HCT116 (cell line): ENCODE measurements around the gene SPATA22. TPM values are rescaled to one million over a fixed set of nuclear protein-coding genes. Genes with fewer than 3 reads are reported as not detected.

Source experiments
- ATAC-seq: fragments of 200-7000 bp; cut with Tn5 transposase; 2 replicates; pipeline ENCODE4 v1.9.1; 2020; ENCODE audit warnings: mild to moderate bottlenecking, moderate library complexity
- BruUV-seq: library from RNA; stranded (reverse); fragments of 400-500 nt; replicated peaks from 2 replicates; lab custom pipeline; 2021; lab: Mats Ljungman, UMichigan
- CTCF ChIA-PET: fragments of 300-600 bp; sonication (Branson Sonifier 250); formaldehyde crosslinking; loops from one replicate; lab custom pipeline; 2021; ENCODE audit warnings: antibody characterized with exemption; lab: Charles Lee
- POLR2A ChIA-PET: fragments of 300-600, 350-600 bp; sonication (Branson Sonifier 250); formaldehyde crosslinking; loops from one replicate; lab custom pipeline; 2021; ENCODE audit warnings: antibody characterized with exemption; lab: Charles Lee
- RAD21 ChIA-PET, 2 experiments: fragments of 300-600 bp; sonication (Branson Sonifier 250); formaldehyde crosslinking; loops; one replicate each; lab custom pipeline; 2023; ENCODE audit warnings: low total read pairs in 2 of 2; ENCODE audit not compliant: uncharacterized antibody in 2 of 2, unreplicated experiment in 2 of 2, low non-redundant PET in 1 of 2; lab: Charles Lee
- DNase-seq: peaks from one replicate; pipeline ENCODE4 v3.0.0-alpha.2; 2010; ENCODE audit warnings: low read depth, low spot score
- H2AFZ ChIP-seq: fragments of 200-600 bp; shearing (Covaris generic), sonication (generic); 2 replicates; pipeline ENCODE4 v1.6.1; 2017; ENCODE audit warnings: low read depth, mixed run types, mixed read lengths, antibody characterized with exemption, low read length; ENCODE audit not compliant: poor library complexity, severe bottlenecking
- H3K27ac ChIP-seq: 2 replicates; pipeline ENCODE4 v1.5.1; 2012; ENCODE audit warnings: low read depth, low read length
- H3K27me3 ChIP-seq: fragments of 200-600 bp; sonication (generic); 2 replicates; pipeline ENCODE4 v1.6.1; 2016; ENCODE audit warnings: mixed run types, low read length, mixed read lengths; ENCODE audit not compliant: insufficient read depth
- H3K36me3 ChIP-seq, 2 experiments: fragments of 200-500 bp in 1 of 2; fragments of 200-600 bp in 1 of 2; sonication (Bioruptor generic) in 1 of 2; sonication (generic) in 1 of 2; 2 replicates each; pipeline versions ENCODE4 v1.5.1 to v1.6.1; 2014 to 2016; ENCODE audit warnings: low read length in 2 of 2, inconsistent platforms in 1 of 2, mixed read lengths in 1 of 2, mixed run types in 1 of 2; ENCODE audit not compliant: insufficient read depth in 2 of 2, control insufficient read depth in 1 of 2
- H3K4me1 ChIP-seq, 2 experiments: fragments of 200-600 bp in 1 of 2; sonication (generic) in 1 of 2; 2 replicates each; pipeline versions ENCODE4 v1.5.1 to v1.6.1; 2012 to 2017; ENCODE audit warnings: low read length in 2 of 2, inconsistent platforms in 1 of 2, mild to moderate bottlenecking in 1 of 2, mixed read lengths in 1 of 2, mixed run types in 1 of 2, moderate library complexity in 1 of 2; ENCODE audit not compliant: insufficient read depth in 2 of 2, control insufficient read depth in 1 of 2
- H3K4me2 ChIP-seq: fragments of 200-600 bp; sonication (generic); 2 replicates; pipeline ENCODE4 v1.6.1; 2017; ENCODE audit warnings: mixed run types, low read length, mixed read lengths
- H3K4me3 ChIP-seq, 2 experiments: fragments of 200-600 bp in 1 of 2; sonication (generic) in 1 of 2; replicated peaks in 1 of 2; 2 replicates each; pipeline ENCODE4 v1.5.1; 2011 to 2016; ENCODE audit warnings: low read length in 2 of 2, control low read depth in 1 of 2, low read depth in 1 of 2, mild to moderate bottlenecking in 1 of 2, mixed read lengths in 1 of 2, mixed run types in 1 of 2
- H3K79me2 ChIP-seq: fragments of 200-600 bp; sonication (generic); 2 replicates; pipeline ENCODE4 v1.6.1; 2017; ENCODE audit warnings: mild to moderate bottlenecking, mixed run types, low read length, moderate library complexity, mixed read lengths; ENCODE audit not compliant: insufficient read depth
- H3K9ac ChIP-seq: fragments of 200-600 bp; sonication (generic); 2 replicates; pipeline ENCODE4 v1.6.1; 2016; ENCODE audit warnings: low read length, mixed read lengths
- H3K9me2 ChIP-seq: fragments of 200-600 bp; sonication (generic), shearing (Covaris generic); 2 replicates; pipeline ENCODE4 v1.6.1; 2017; ENCODE audit warnings: mixed run types, mild to moderate bottlenecking, moderate library complexity; ENCODE audit not compliant: insufficient read depth
- H3K9me3 ChIP-seq, 2 experiments: fragments of 200-500 bp in 1 of 2; fragments of 200-600 bp in 1 of 2; sonication (Bioruptor generic) in 1 of 2; sonication (generic) in 1 of 2; 2 replicates each; pipeline ENCODE4 v1.6.1; 2014 to 2017; ENCODE audit warnings: low read length in 2 of 2, mixed read lengths in 2 of 2, inconsistent platforms in 1 of 2, low read depth in 1 of 2, mild to moderate bottlenecking in 1 of 2, mixed run types in 1 of 2, moderate library complexity in 1 of 2; ENCODE audit not compliant: control insufficient read depth in 1 of 2, insufficient read depth in 1 of 2
- H4K20me1 ChIP-seq: fragments of 200-600 bp; sonication (generic), shearing (Covaris generic); 2 replicates; pipeline ENCODE4 v1.6.1; 2017; ENCODE audit warnings: mixed run types, mild to moderate bottlenecking, moderate library complexity; ENCODE audit not compliant: insufficient read depth
- EZH2 ChIP-seq: fragments of 200-600 bp; sonication (generic); IDR thresholded peaks from 2 replicates; pipeline ENCODE4 v1.6.1; 2017; ENCODE audit warnings: antibody characterized with exemption, mixed run types
- FOSL1 ChIP-seq: IDR thresholded peaks from 2 replicates; pipeline ENCODE4 v1.6.1; 2012; ENCODE audit warnings: low read depth
- POLR2A ChIP-seq: IDR thresholded peaks from 2 replicates; pipeline ENCODE4 v1.7.0; 2011; ENCODE audit warnings: borderline replicate concordance; ENCODE audit not compliant: insufficient read depth, insufficient read length; ENCODE audit errors: extremely low read depth
- SRF ChIP-seq: IDR thresholded peaks from 2 replicates; pipeline ENCODE4 v1.6.1; 2012; ENCODE audit warnings: low read depth
- TCF7L2 ChIP-seq: IDR thresholded peaks from 2 replicates; pipeline ENCODE4 v1.7.0; 2011; ENCODE audit warnings: borderline replicate concordance, inconsistent platforms; ENCODE audit not compliant: insufficient read depth, insufficient read length; ENCODE audit errors: extremely low read depth
- ZFX ChIP-seq: fragments of 450-650 bp; IDR thresholded peaks from 2 replicates; pipeline ENCODE4 v1.6.1; 2017
- intact Hi-C: fragments of 100-400 bp; cut with micrococcal nuclease; formaldehyde crosslinking; loops from 2 replicates; pipeline ENCODE4 v1.10.0; 2022
- total RNA-seq: library from RNA; stranded (reverse); gene quantifications from one replicate; pipeline ENCODE4 v1.2.1, GENCODE V29; 2021; ENCODE audit not compliant: unreplicated experiment
- TF ChIP-seq, protein P1 (sequence below), 3 experiments: fragments of 200-600 bp in 1 of 3; sonication (generic) in 1 of 3; IDR thresholded peaks in 2 of 3; conservative IDR thresholded peaks in 1 of 3; 2 replicates each; pipeline ENCODE4 v1.5.1; 2012 to 2017; ENCODE audit warnings: low read depth in 2 of 3, low read length in 2 of 3, antibody characterized with exemption in 1 of 3, borderline replicate concordance in 1 of 3, control low read depth in 1 of 3, mild to moderate bottlenecking in 1 of 3, mixed read lengths in 1 of 3, mixed run types in 1 of 3, moderate library complexity in 1 of 3; ENCODE audit not compliant: insufficient read depth in 1 of 3
- TF ChIP-seq, protein P2 (sequence below): IDR thresholded peaks from 2 replicates; pipeline ENCODE4 v1.6.1; 2012; ENCODE audit warnings: low read depth
- TF ChIP-seq, protein P3 (sequence below): IDR thresholded peaks from 2 replicates; pipeline ENCODE4 v1.6.1; 2012

Gene SPATA22
- total RNA-seq, 1 experiment from 2014 or later: not detected

DNA sequence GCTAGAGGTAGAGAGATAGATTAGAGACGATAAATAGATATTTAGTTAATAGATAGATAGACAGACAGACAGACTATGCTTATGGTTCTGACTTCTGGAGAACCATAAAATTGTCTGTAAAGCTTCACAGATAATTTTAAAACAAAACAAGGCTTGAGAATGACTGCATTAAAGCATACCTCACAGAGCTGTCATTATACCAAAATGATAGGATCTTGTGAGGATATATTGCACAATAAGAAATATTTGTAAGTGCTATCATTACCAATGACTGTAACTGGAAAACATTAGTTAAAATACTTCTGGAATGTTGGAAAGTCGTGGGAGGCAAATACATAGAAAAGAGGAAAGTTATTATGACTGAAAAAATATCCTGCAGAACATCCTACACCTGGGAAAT is 69.8 kb downstream of the SPATA22 start:
- ATAC-seq (no peak), DNase-seq (no peak)
- no peaks in the 10 kb centered on the region for H3K4me1 ChIP-seq
- ChIA-PET RAD21 (no interaction called here), CTCF (no interaction called here), POLR2A (no interaction called here)
- H3K9ac ChIP-seq: no peak overlapping the region
- H3K27ac ChIP-seq: no peak overlapping the region
- H3K9me2 ChIP-seq: no peaks in the 10 kb centered on the region
- no peak for TF ChIP-seq SRF
- no peak for TF ChIP-seq TCF7L2
- TF ChIP-seq, protein P1, sequence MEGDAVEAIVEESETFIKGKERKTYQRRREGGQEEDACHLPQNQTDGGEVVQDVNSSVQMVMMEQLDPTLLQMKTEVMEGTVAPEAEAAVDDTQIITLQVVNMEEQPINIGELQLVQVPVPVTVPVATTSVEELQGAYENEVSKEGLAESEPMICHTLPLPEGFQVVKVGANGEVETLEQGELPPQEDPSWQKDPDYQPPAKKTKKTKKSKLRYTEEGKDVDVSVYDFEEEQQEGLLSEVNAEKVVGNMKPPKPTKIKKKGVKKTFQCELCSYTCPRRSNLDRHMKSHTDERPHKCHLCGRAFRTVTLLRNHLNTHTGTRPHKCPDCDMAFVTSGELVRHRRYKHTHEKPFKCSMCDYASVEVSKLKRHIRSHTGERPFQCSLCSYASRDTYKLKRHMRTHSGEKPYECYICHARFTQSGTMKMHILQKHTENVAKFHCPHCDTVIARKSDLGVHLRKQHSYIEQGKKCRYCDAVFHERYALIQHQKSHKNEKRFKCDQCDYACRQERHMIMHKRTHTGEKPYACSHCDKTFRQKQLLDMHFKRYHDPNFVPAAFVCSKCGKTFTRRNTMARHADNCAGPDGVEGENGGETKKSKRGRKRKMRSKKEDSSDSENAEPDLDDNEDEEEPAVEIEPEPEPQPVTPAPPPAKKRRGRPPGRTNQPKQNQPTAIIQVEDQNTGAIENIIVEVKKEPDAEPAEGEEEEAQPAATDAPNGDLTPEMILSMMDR (IDR thresholded peaks at IDR 0.05 in 2 of 3, conservative IDR thresholded peaks at IDR 0.05 in 1 of 3; ENCODE audit: borderline replicate concordance in 1 of 3, insufficient read depth in 1 of 3, low read depth in 2 of 3, low read length in 2 of 3): no peak
- TF ChIP-seq, protein P2, sequence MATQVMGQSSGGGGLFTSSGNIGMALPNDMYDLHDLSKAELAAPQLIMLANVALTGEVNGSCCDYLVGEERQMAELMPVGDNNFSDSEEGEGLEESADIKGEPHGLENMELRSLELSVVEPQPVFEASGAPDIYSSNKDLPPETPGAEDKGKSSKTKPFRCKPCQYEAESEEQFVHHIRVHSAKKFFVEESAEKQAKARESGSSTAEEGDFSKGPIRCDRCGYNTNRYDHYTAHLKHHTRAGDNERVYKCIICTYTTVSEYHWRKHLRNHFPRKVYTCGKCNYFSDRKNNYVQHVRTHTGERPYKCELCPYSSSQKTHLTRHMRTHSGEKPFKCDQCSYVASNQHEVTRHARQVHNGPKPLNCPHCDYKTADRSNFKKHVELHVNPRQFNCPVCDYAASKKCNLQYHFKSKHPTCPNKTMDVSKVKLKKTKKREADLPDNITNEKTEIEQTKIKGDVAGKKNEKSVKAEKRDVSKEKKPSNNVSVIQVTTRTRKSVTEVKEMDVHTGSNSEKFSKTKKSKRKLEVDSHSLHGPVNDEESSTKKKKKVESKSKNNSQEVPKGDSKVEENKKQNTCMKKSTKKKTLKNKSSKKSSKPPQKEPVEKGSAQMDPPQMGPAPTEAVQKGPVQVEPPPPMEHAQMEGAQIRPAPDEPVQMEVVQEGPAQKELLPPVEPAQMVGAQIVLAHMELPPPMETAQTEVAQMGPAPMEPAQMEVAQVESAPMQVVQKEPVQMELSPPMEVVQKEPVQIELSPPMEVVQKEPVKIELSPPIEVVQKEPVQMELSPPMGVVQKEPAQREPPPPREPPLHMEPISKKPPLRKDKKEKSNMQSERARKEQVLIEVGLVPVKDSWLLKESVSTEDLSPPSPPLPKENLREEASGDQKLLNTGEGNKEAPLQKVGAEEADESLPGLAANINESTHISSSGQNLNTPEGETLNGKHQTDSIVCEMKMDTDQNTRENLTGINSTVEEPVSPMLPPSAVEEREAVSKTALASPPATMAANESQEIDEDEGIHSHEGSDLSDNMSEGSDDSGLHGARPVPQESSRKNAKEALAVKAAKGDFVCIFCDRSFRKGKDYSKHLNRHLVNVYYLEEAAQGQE: no peak
- TF ChIP-seq FOSL1: no peak
- no peak for TF ChIP-seq POLR2A
- TF ChIP-seq ZFX: no peak
- TF ChIP-seq, protein P3, sequence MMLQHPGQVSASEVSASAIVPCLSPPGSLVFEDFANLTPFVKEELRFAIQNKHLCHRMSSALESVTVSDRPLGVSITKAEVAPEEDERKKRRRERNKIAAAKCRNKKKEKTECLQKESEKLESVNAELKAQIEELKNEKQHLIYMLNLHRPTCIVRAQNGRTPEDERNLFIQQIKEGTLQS: no peak
- TF ChIP-seq EZH2: no peak
- no peak overlapping the region for H3K4me3 ChIP-seq
- no peaks in the 10 kb centered on the region for H3K9me3 ChIP-seq
- H3K79me2 ChIP-seq: no peaks in the 10 kb centered on the region
- peaks cover 10% of the 10 kb centered on the region for H3K27me3 ChIP-seq
- no TSS peak for BruUV-seq
- no peak overlapping the region for H2AFZ ChIP-seq
- no peak overlapping the region for H3K4me2 ChIP-seq
- no peaks in the 10 kb centered on the region for H3K36me3 ChIP-seq
- no peaks in the 10 kb centered on the region for H4K20me1 ChIP-seq
- intact Hi-C loops: no loop called here
